ENCODE measurements around the gene ABCC4.

DNA sequence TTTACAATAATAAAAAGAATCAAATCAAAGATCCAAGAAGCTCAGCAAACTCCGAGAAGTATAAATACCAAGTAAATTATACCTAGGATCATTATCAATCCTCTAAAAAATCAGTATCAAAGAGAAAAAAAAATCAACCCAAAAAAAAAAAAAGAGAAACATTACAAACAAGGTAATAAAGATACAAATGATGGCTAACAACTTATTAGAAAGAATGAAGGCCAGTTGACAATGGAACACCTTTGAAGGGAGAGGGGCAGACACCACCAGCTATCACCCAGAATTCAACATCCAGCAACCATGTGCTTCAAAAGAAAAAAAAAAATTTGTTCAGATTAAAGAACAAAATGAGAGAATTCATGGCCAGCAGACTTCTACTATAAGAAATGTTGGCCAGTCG lies 77.2 kb downstream of the ABCC4 start:
- TF ChIP-seq SP1 (IDR thresholded peaks at IDR 0.05) (no peak), LEF1 (IDR thresholded peaks at IDR 0.05; ENCODE audit: borderline replicate concordance) (no peak), TARDBP (IDR thresholded peaks at IDR 0.05) (no peak), SUZ12 (IDR thresholded peaks at IDR 0.05) (no peak), NFRKB (IDR thresholded peaks at IDR 0.05) (no peak)
- TF ChIP-seq, protein P1, sequence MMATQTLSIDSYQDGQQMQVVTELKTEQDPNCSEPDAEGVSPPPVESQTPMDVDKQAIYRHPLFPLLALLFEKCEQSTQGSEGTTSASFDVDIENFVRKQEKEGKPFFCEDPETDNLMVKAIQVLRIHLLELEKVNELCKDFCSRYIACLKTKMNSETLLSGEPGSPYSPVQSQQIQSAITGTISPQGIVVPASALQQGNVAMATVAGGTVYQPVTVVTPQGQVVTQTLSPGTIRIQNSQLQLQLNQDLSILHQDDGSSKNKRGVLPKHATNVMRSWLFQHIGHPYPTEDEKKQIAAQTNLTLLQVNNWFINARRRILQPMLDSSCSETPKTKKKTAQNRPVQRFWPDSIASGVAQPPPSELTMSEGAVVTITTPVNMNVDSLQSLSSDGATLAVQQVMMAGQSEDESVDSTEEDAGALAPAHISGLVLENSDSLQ (IDR thresholded peaks at IDR 0.05), result no peak

Data from HEK293T (cell line).